ENCODE results near the gene EPS15.

GRCh38 chr1:51359879-51360278 lies 159.2 kb downstream of the EPS15 start:
- TF ChIP-seq TAF1 (conservative IDR thresholded peaks at IDR 0.05) (no peak), ATF3 (IDR thresholded peaks at IDR 0.05) (no peak), CTCF (IDR thresholded peaks at IDR 0.05; ENCODE audit: low read depth, low read length, missing input control) (no peak), GABPA (IDR thresholded peaks at IDR 0.05 in 1 of 2, conservative IDR thresholded peaks at IDR 0.05 in 1 of 2) (no peak), SP1 (IDR thresholded peaks at IDR 0.05) (no peak), REST (IDR thresholded peaks at IDR 0.05) (no peak)

Measured in liver (tissue), 3 donors.